Activated T-cell treated with anti-CD3 and anti-CD28 coated beads, Interleukin-2, amount 50 U/mL, for 24 hours (primary cell): Measurements from ENCODE around the gene ADAMTSL1.
"Not testable (repeated sequence)": the region's sequence is repeated elsewhere in the genome, so short reads cannot be mapped to it uniquely, and the experiment has no call there.

Source experiments
- DNase-seq: peaks from one replicate; pipeline ENCODE4 v3.0.0-alpha.2; 2020
- H3K27ac Mint-ChIP-seq: 2 replicates; pipeline ENCODE4 v1.8.0; 2020; ENCODE audit warnings: mild to moderate bottlenecking, mixed read lengths
- H3K27me3 Mint-ChIP-seq: 2 replicates; pipeline ENCODE4 v1.8.0; 2020; ENCODE audit warnings: mixed read lengths
- H3K36me3 Mint-ChIP-seq: 2 replicates; pipeline ENCODE4 v1.8.0; 2020; ENCODE audit warnings: low read depth, mixed read lengths
- H3K4me1 Mint-ChIP-seq: 2 replicates; pipeline ENCODE4 v1.8.0; 2020; ENCODE audit warnings: low read depth, mixed read lengths
- H3K4me3 Mint-ChIP-seq: 2 replicates; pipeline ENCODE4 v1.8.0; 2020; ENCODE audit warnings: mild to moderate bottlenecking, moderate library complexity, mixed read lengths
- H3K9me3 Mint-ChIP-seq: 2 replicates; pipeline ENCODE4 v1.8.0; 2020; ENCODE audit warnings: mixed read lengths

Gene ADAMTSL1

GRCh38 chr9:18866121-18866831, 392.3 kb downstream of the ADAMTSL1 start:
- no peak overlapping the region for H3K4me3 Mint-ChIP-seq
- H3K9me3 Mint-ChIP-seq: peaks cover 13% of the 10 kb centered on the region
- H3K36me3 Mint-ChIP-seq: no peaks in the 10 kb centered on the region
- no peak for DNase-seq
- no peak overlapping the region for H3K27ac Mint-ChIP-seq
- H3K4me1 Mint-ChIP-seq: no peaks in the 10 kb centered on the region
- no peaks in the 10 kb centered on the region for H3K27me3 Mint-ChIP-seq

GRCh38 chr9:18869725-18870124, 395.8 kb downstream of the ADAMTSL1 start:
- no peaks in the 10 kb centered on the region for H3K36me3 Mint-ChIP-seq
- H3K9me3 Mint-ChIP-seq: peaks cover 15% of the 10 kb centered on the region
- no peak overlapping the region for H3K4me3 Mint-ChIP-seq
- H3K27me3 Mint-ChIP-seq: peaks cover 2% of the 10 kb centered on the region
- H3K4me1 Mint-ChIP-seq: no peaks in the 10 kb centered on the region
- H3K27ac Mint-ChIP-seq: no peak overlapping the region
- no peak for DNase-seq

GRCh38 chr9:18874069-18874468, 400.1 kb downstream of the ADAMTSL1 start:
- Mint-ChIP-seq H3K27me3 (peaks cover 12% of the 10 kb centered on the region), H3K4me3 (no peak overlapping the region), H3K27ac (no peak overlapping the region), H3K36me3 (no peaks in the 10 kb centered on the region), H3K4me1 (no peaks in the 10 kb centered on the region), H3K9me3 (peaks cover 15% of the 10 kb centered on the region)
- no peak for DNase-seq

DNA sequence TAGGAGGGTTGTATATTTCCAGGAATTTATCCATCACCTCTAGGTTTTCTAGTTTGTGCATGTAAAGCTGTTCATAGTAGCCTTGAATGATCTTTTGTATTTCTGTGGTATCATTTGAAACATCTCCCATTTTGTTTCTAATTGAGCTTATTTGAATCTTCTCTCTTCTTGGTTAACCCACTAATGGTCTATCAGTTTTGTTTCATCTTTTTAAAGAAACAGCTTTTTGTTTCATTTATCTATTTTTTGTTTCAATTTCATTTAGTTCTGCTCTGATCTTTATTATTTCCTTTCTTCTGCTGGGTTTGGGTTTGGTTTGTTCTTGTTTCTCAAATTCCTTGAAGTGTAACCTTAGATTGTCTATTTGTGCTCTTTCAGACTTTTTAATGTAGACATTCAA, 401.0 kb downstream of the ADAMTSL1 start:
- peaks cover 15% of the 10 kb centered on the region for H3K27me3 Mint-ChIP-seq
- not testable (repeated sequence) for H3K36me3 Mint-ChIP-seq, H3K4me3 Mint-ChIP-seq, DNase-seq, H3K27ac Mint-ChIP-seq, H3K9me3 Mint-ChIP-seq, H3K4me1 Mint-ChIP-seq

DNA sequence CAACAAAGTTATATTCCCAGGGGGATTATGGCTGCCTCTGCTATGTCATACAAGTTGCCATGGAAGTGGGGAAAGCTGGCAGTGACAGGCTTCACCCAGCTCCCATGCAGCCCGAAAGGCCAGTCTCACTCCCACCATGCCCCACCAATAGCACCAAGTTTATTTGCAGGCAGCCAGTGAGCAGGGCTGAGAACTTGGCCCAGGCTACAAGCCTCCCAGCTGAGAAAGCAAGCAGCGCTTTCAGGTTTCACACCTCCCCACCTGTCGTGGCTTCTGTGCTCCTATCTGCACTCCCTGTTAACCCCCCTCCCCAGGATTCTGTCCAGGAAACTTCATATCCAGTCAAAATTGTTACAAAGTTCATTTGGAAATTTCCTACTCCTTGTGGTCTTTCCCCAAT, 404.0 kb downstream of the ADAMTSL1 start:
- Mint-ChIP-seq H3K4me3 (no peak overlapping the region), H3K4me1 (no peaks in the 10 kb centered on the region), H3K27ac (no peak overlapping the region), H3K36me3 (no peaks in the 10 kb centered on the region), H3K9me3 (no peaks in the 10 kb centered on the region), H3K27me3 (peaks cover 16% of the 10 kb centered on the region)
- DNase-seq: no peak

DNA sequence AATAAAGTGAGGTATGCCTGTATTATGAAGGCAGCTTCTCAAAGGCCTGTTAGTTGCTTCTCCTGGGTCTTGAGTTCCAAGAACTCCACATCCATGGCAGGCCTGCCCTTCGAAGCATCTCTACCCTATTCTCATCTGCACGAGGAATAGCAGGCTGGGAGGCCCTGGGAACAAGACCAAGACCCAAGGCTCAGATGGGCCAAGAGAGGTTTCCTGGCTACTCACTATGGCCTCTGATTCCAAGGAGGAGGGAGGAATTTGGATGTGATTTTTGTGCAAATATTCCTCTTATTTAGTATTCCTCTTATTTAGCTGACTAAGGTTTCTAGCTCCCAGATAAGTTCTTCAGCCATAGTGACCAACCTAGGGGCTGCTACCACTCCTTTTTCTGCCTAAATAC, 407.8 kb downstream of the ADAMTSL1 start:
- H3K4me3 Mint-ChIP-seq: no peak overlapping the region
- H3K9me3 Mint-ChIP-seq: no peaks in the 10 kb centered on the region
- DNase-seq: no peak
- peaks cover 9% of the 10 kb centered on the region for H3K27me3 Mint-ChIP-seq
- H3K4me1 Mint-ChIP-seq: no peaks in the 10 kb centered on the region
- no peak overlapping the region for H3K27ac Mint-ChIP-seq
- H3K36me3 Mint-ChIP-seq: no peaks in the 10 kb centered on the region

DNA sequence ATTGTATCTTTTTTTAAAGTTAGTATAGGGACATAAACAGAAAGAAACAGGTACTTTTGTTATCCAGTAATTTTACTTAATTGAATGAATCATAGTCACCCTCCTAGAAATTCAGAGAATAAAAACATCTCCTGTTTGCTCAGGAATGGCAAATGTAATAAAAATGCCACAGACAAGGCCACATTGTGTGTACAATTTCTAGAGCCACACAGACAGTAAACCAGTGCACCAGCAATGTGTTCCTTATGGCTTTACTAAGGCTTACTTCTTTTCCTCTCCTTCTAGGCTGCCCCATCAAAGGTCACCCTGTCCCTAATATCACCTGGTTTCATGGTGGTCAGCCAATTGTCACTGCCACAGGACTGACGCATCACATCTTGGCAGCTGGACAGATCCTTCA, 413.6 kb downstream of the ADAMTSL1 start:
- DNase-seq: no peak
- Mint-ChIP-seq H3K36me3 (no peaks in the 10 kb centered on the region), H3K4me3 (no peak overlapping the region), H3K9me3 (no peaks in the 10 kb centered on the region), H3K27me3 (no peaks in the 10 kb centered on the region), H3K4me1 (no peaks in the 10 kb centered on the region), H3K27ac (no peak overlapping the region)

DNA sequence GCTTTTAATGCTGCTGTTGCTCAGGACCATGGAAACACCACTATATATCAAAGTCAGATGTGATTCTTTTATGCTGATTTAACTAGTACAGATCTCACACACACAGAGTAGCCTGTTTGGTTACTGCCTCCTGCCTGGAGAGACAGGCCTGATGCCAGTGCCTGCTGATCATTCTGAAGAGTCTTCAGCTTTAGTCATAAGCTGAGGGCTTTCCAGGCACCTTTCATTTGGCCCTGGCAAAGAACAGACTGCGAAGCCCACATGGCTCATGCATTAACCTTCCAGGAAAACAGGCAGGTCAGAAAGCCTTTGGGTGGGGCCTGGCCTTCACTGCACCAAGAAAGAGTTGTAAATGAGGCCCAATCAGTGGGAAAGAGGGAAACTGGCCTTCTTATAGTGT, 414.3 kb downstream of the ADAMTSL1 start:
- Mint-ChIP-seq H3K4me1 (no peaks in the 10 kb centered on the region), H3K4me3 (no peak overlapping the region)
- no peak for DNase-seq

GRCh38 chr9:18889550-18889949, 415.6 kb downstream of the ADAMTSL1 start:
- Mint-ChIP-seq H3K4me3 (no peak overlapping the region), H3K27ac (no peak overlapping the region), H3K4me1 (no peaks in the 10 kb centered on the region), H3K36me3 (no peaks in the 10 kb centered on the region), H3K27me3 (no peaks in the 10 kb centered on the region), H3K9me3 (peaks cover under 1% of the 10 kb centered on the region)
- DNase-seq: no peak

More for the DNA sequence above, 414.3 kb downstream of the ADAMTSL1 start:
- Mint-ChIP-seq H3K27me3 (no peaks in the 10 kb centered on the region), H3K9me3 (no peaks in the 10 kb centered on the region), H3K27ac (no peak overlapping the region), H3K36me3 (no peaks in the 10 kb centered on the region)

DNA sequence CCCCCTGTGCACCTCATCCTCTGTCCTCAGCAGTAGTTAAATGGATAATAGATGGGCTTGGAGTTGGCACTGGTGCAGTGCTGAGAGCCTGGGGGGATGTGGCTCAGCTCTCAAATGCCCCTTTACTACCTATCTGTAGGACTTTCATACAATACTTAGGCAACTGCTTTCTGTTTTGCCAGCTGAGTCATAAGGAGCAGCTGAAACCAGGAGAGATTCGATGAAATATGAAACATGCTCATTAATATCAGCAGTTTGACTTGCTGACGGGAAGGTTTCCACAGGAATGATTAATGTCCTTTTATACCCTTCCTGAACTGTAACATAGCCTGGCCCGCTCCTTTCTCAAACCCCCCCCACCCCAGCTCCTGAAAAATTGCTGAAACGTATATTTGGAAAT, 416.4 kb downstream of the ADAMTSL1 start:
- no peak for DNase-seq
- Mint-ChIP-seq H3K27ac (no peak overlapping the region), H3K36me3 (no peaks in the 10 kb centered on the region), H3K4me3 (no peak overlapping the region), H3K9me3 (peaks cover 7% of the 10 kb centered on the region), H3K27me3 (no peaks in the 10 kb centered on the region), H3K4me1 (no peaks in the 10 kb centered on the region)

DNA sequence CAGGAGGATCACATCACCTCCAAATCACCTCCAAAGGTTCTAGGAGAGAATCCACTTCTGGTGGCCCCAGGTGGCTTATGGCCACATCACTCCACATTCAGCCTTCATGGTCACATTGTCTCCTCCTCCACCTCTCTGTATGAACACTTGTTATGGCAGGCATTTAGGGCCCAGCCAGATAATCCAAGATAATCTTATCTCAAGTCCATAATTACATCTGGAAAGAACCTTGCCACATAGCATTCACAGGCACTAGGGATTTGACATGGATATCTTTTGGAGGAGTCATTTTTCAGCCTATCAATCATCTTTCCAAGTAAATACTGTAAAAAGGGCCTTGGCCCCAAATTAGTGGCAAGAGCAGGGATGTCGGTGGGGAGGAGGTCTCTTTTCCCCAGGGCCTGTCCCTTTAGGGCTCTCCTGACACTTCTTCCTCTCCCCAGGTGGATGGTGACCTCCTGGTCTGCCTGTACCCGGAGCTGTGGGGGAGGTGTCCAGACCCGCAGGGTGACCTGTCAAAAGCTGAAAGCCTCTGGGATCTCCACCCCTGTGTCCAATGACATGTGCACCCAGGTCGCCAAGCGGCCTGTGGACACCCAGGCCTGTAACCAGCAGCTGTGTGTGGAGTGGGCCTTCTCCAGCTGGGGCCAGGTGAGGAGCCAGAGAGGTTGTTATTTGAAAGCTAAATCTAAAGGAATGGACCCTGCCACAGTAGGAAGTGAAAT, 418.2 kb downstream of the ADAMTSL1 start:
- H3K27ac Mint-ChIP-seq: no peak overlapping the region
- H3K4me1 Mint-ChIP-seq: no peaks in the 10 kb centered on the region
- DNase-seq: no peak
- no peaks in the 10 kb centered on the region for H3K36me3 Mint-ChIP-seq
- no peaks in the 10 kb centered on the region for H3K27me3 Mint-ChIP-seq
- peaks cover 17% of the 10 kb centered on the region for H3K9me3 Mint-ChIP-seq
- H3K4me3 Mint-ChIP-seq: no peak overlapping the region

- peaks cover 17% of the 10 kb centered on the region for H3K9me3 Mint-ChIP-seq
- no peak overlapping the region for H3K27ac Mint-ChIP-seq
- no peaks in the 10 kb centered on the region for H3K36me3 Mint-ChIP-seq
- H3K4me3 Mint-ChIP-seq: no peak overlapping the region
- no peaks in the 10 kb centered on the region for H3K4me1 Mint-ChIP-seq
- H3K27me3 Mint-ChIP-seq: no peaks in the 10 kb centered on the region
- DNase-seq: no peak
Observed at GRCh38 chr9:18893046-18893445, 419.1 kb downstream of the ADAMTSL1 start.

- peaks cover 17% of the 10 kb centered on the region for H3K9me3 Mint-ChIP-seq
- no peak overlapping the region for H3K27ac Mint-ChIP-seq
- no peaks in the 10 kb centered on the region for H3K4me1 Mint-ChIP-seq
- DNase-seq: no peak
- no peak overlapping the region for H3K4me3 Mint-ChIP-seq
- H3K27me3 Mint-ChIP-seq: peaks cover 4% of the 10 kb centered on the region
- no peaks in the 10 kb centered on the region for H3K36me3 Mint-ChIP-seq
Observed at GRCh38 chr9:18893491-18893890, 419.5 kb downstream of the ADAMTSL1 start.

- no peak overlapping the region for H3K4me3 Mint-ChIP-seq
- no peak for DNase-seq
- H3K4me1 Mint-ChIP-seq: no peaks in the 10 kb centered on the region
- H3K36me3 Mint-ChIP-seq: no peaks in the 10 kb centered on the region
- peaks cover 4% of the 10 kb centered on the region for H3K27me3 Mint-ChIP-seq
- H3K27ac Mint-ChIP-seq: no peak overlapping the region
- peaks cover 20% of the 10 kb centered on the region for H3K9me3 Mint-ChIP-seq
Observed at GRCh38 chr9:18896004-18896403, 422.1 kb downstream of the ADAMTSL1 start.

DNA sequence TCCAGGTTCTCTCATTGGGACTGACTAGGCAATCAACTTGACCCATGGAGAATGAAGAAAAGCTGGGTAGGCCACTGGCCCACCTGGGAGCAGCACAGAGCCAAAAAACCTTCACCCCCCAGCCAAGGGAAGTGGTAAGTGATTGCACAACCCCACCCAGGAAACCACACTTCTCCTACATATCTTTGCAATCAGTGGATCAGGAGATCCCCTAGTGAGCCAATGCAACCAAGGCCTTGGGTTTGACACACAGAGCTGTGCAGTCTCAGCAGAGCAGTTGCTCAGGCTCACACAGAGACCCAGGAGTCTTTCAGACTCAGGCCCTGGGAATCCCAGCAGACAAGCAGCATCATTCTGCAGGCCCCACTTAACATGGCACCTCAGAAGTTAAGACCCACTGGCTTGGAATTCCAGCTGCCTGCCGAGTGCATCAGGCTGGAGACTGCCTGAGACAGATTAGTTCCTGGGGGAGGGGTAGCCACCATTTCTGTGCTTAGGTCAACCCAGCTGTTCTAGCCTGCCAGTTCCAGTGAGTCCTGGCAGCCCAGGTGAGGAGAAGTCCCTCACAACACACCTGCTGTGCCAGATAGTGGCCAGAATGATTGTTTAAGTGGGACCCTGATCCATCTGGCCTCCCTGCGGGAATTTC, 422.7 kb downstream of the ADAMTSL1 start:
- DNase-seq: no peak
- H3K27me3 Mint-ChIP-seq: peaks cover 4% of the 10 kb centered on the region
- H3K4me1 Mint-ChIP-seq: no peaks in the 10 kb centered on the region
- H3K4me3 Mint-ChIP-seq: no peak overlapping the region
- H3K36me3 Mint-ChIP-seq: no peaks in the 10 kb centered on the region
- H3K9me3 Mint-ChIP-seq: peaks cover 22% of the 10 kb centered on the region
- H3K27ac Mint-ChIP-seq: no peak overlapping the region
